ENCODE measurements around the gene TPD52L1. TPM values are rescaled to one million over a fixed set of nuclear protein-coding genes. Genes with fewer than 3 reads are reported as not detected.
A peak's percentile ranks its signal among the peaks of the same experiment; 100 is the strongest.

Gene TPD52L1
- total and polyA plus RNA-seq, 2 experiments from 2014 or later: 171 to 182 TPM

- Histone ChIP-seq H3K4me1 (ENCODE audit: insufficient read depth) (no peaks in the 10 kb centered on the region), H3K79me2 (no peaks in the 10 kb centered on the region), H3K9me3 (ENCODE audit: low read depth) (peaks cover 14% of the 10 kb centered on the region), H3K4me3 (no peak overlapping the region), H3K27me3 (no peaks in the 10 kb centered on the region), H3K9me2 (replicated peaks; ENCODE audit: insufficient read depth) (no peaks in the 10 kb centered on the region), H3K4me2 (no peak overlapping the region), H3K27ac (no peak overlapping the region), H2AFZ (no peak overlapping the region), H3K36me3 (replicated peaks; ENCODE audit: insufficient read depth, low read depth) (no peaks in the 10 kb centered on the region), H4K20me1 (ENCODE audit: insufficient read depth, poor library complexity, severe bottlenecking) (no peaks in the 10 kb centered on the region)
- TF ChIP-seq EZH2phosphoT487 (IDR thresholded peaks at IDR 0.05; ENCODE audit: low read depth, severe bottlenecking, unreplicated experiment) (no peak), CTCF (IDR thresholded peaks at IDR 0.05; ENCODE audit: poor library complexity) (peak; percentile 91), EZH2 (IDR thresholded peaks at IDR 0.05; ENCODE audit: borderline replicate concordance) (no peak)
- peak; percentile 66 for DNase-seq (ENCODE audit: low spot score)
- 4% methylated on average over 1 of the region's 1 CpG for whole genome bisulfite sequencing (ENCODE audit: low lambda C conversion rate, missing lambda C conversion rate)
Measured at GRCh38 chr6:125114248-125114858, 39.2 kb upstream of the TPD52L1 start.

GRCh38 chr6:125116170-125116569 lies 37.4 kb upstream of the TPD52L1 start:
- WGBS (ENCODE audit: low lambda C conversion rate, missing lambda C conversion rate): 100% methylated on average over 1 of the region's 1 CpG
- H3K4me3 ChIP-seq: no peak overlapping the region
- no peak for TF ChIP-seq EZH2 (IDR thresholded peaks at IDR 0.05; ENCODE audit: borderline replicate concordance)
- TF ChIP-seq EZH2phosphoT487 (IDR thresholded peaks at IDR 0.05; ENCODE audit: low read depth, severe bottlenecking, unreplicated experiment): no peak
- no peak for TF ChIP-seq CTCF (IDR thresholded peaks at IDR 0.05; ENCODE audit: poor library complexity)
- no peak for DNase-seq (ENCODE audit: low spot score)
- no peak overlapping the region for H2AFZ ChIP-seq
- no peaks in the 10 kb centered on the region for H3K79me2 ChIP-seq
- no peaks in the 10 kb centered on the region for H3K9me2 ChIP-seq (replicated peaks; ENCODE audit: insufficient read depth)
- no peak overlapping the region for H3K4me2 ChIP-seq
- no peak overlapping the region for H3K27ac ChIP-seq
- H3K27me3 ChIP-seq: no peaks in the 10 kb centered on the region
- no peaks in the 10 kb centered on the region for H3K36me3 ChIP-seq (replicated peaks; ENCODE audit: insufficient read depth, low read depth)
- H4K20me1 ChIP-seq (ENCODE audit: insufficient read depth, poor library complexity, severe bottlenecking): no peaks in the 10 kb centered on the region
- peaks cover 5% of the 10 kb centered on the region for H3K9me3 ChIP-seq (ENCODE audit: low read depth)
- H3K4me1 ChIP-seq (ENCODE audit: insufficient read depth): no peaks in the 10 kb centered on the region

- TF ChIP-seq EZH2 (IDR thresholded peaks at IDR 0.05; ENCODE audit: borderline replicate concordance) (no peak), EZH2phosphoT487 (IDR thresholded peaks at IDR 0.05; ENCODE audit: low read depth, severe bottlenecking, unreplicated experiment) (no peak), CTCF (IDR thresholded peaks at IDR 0.05; ENCODE audit: poor library complexity) (no peak)
- no peak overlapping the region for H3K4me3 ChIP-seq
- no peak overlapping the region for H3K4me2 ChIP-seq
- H3K9me2 ChIP-seq (replicated peaks; ENCODE audit: insufficient read depth): no peaks in the 10 kb centered on the region
- H2AFZ ChIP-seq: no peak overlapping the region
- no peak for DNase-seq (ENCODE audit: low spot score)
- no peak overlapping the region for H3K27ac ChIP-seq
- H3K9me3 ChIP-seq (ENCODE audit: low read depth): peaks cover under 1% of the 10 kb centered on the region
- H3K4me1 ChIP-seq (ENCODE audit: insufficient read depth): no peaks in the 10 kb centered on the region
- no peaks in the 10 kb centered on the region for H4K20me1 ChIP-seq (ENCODE audit: insufficient read depth, poor library complexity, severe bottlenecking)
- H3K79me2 ChIP-seq: no peaks in the 10 kb centered on the region
- no peaks in the 10 kb centered on the region for H3K27me3 ChIP-seq
- H3K36me3 ChIP-seq (replicated peaks; ENCODE audit: insufficient read depth, low read depth): no peaks in the 10 kb centered on the region
- WGBS (ENCODE audit: low lambda C conversion rate, missing lambda C conversion rate): 89% methylated on average over 4 of the region's 4 CpGs
Measured at GRCh38 chr6:125116710-125117109, 36.9 kb upstream of the TPD52L1 start.

Data from hepatocyte (in vitro differentiated cells).